Measurements from ENCODE around the gene CTNNB1.

Gene CTNNB1

GRCh38 chr3:41219424-41219823, 20.1 kb downstream of the CTNNB1 start:
- DNase-seq (ENCODE audit: low read depth in 3 of 3): no peak

- DNase-seq (ENCODE audit: low read depth in 3 of 3): no peak
These were observed 21.8 kb downstream of the CTNNB1 start for GRCh38 chr3:41220906-41221677.

- no peak for DNase-seq (ENCODE audit: low read depth in 3 of 3)
These were observed 22.7 kb downstream of the CTNNB1 start for GRCh38 chr3:41222012-41222411.

- no peak for DNase-seq (ENCODE audit: low read depth in 3 of 3)
These were observed 23.2 kb downstream of the CTNNB1 start for GRCh38 chr3:41222501-41222900.

- DNase-seq (ENCODE audit: low read depth in 3 of 3): no peak
These were observed 23.8 kb downstream of the CTNNB1 start for GRCh38 chr3:41223078-41223477.

- DNase-seq (ENCODE audit: low read depth in 3 of 3): no peak
These were observed 24.4 kb downstream of the CTNNB1 start for GRCh38 chr3:41223691-41224090.

GRCh38 chr3:41224120-41224806, 25.0 kb downstream of the CTNNB1 start:
- DNase-seq (ENCODE audit: low read depth in 3 of 3): no peak

GRCh38 chr3:41234823-41235721, 35.8 kb downstream of the CTNNB1 start:
- DNase-seq (ENCODE audit: low read depth in 3 of 3): no peak

- no peak for DNase-seq (ENCODE audit: low read depth in 3 of 3)
These were observed 36.9 kb downstream of the CTNNB1 start for GRCh38 chr3:41236228-41236627.

- no peak for DNase-seq (ENCODE audit: low read depth in 3 of 3)
These were observed 38.6 kb downstream of the CTNNB1 start for GRCh38 chr3:41237907-41238306.

- DNase-seq (ENCODE audit: low read depth in 3 of 3): no peak
These were observed 40.3 kb downstream of the CTNNB1 start for GRCh38 chr3:41239587-41239986.

GRCh38 chr3:41241161-41241560, 41.9 kb downstream of the CTNNB1 start:
- no peak for DNase-seq (ENCODE audit: low read depth in 3 of 3)

GRCh38 chr3:41241800-41242571, 42.7 kb downstream of the CTNNB1 start:
- DNase-seq (ENCODE audit: low read depth in 3 of 3): no peak

GRCh38 chr3:41243183-41243582, 43.9 kb downstream of the CTNNB1 start:
- DNase-seq (ENCODE audit: low read depth in 3 of 3): no peak

- DNase-seq (ENCODE audit: low read depth in 3 of 3): no peak
These were observed 45.5 kb downstream of the CTNNB1 start for GRCh38 chr3:41244620-41245336.

GRCh38 chr3:41247055-41248004, 48.0 kb downstream of the CTNNB1 start:
- DNase-seq (ENCODE audit: low read depth in 3 of 3): no peak

GRCh38 chr3:41248525-41248924, 49.2 kb downstream of the CTNNB1 start:
- no peak for DNase-seq (ENCODE audit: low read depth in 3 of 3)

- no peak for DNase-seq (ENCODE audit: low read depth in 3 of 3)
These were observed 50.0 kb downstream of the CTNNB1 start for GRCh38 chr3:41249318-41249717.

GRCh38 chr3:41250825-41251224, 51.5 kb downstream of the CTNNB1 start:
- DNase-seq (ENCODE audit: low read depth in 3 of 3): no peak

- no peak for DNase-seq (ENCODE audit: low read depth in 3 of 3)
These were observed 52.3 kb downstream of the CTNNB1 start for GRCh38 chr3:41251593-41251992.
